Measurements from ENCODE around the gene SAMHD1.

SAMHD1 gene

GRCh38 chr20:36929290-36929689 is 22.2 kb downstream of the SAMHD1 start:
- peaks cover 80% of the 10 kb centered on the region for H3K36me3 ChIP-seq (ENCODE audit: control insufficient read depth, insufficient read depth, low read length, severe bottlenecking)
- H3K9me3 ChIP-seq (ENCODE audit: control insufficient read depth, low read length): no peaks in the 10 kb centered on the region
- DNase-seq (ENCODE audit: low read depth): no peak
- peaks cover 42% of the 10 kb centered on the region for H3K4me1 ChIP-seq (ENCODE audit: control insufficient read depth, insufficient read depth, low read length)
- no peak overlapping the region for H3K4me3 ChIP-seq (ENCODE audit: low read length)
- no peaks in the 10 kb centered on the region for H3K27me3 ChIP-seq (replicated peaks; ENCODE audit: control insufficient read depth, insufficient read depth, low read length)
- peak overlapping the region; percentile 41 for H3K9ac ChIP-seq (ENCODE audit: low read length)

- Histone ChIP-seq H3K4me1 (ENCODE audit: control insufficient read depth, insufficient read depth, low read length) (peaks cover 40% of the 10 kb centered on the region), H3K9me3 (ENCODE audit: control insufficient read depth, low read length) (no peaks in the 10 kb centered on the region), H3K4me3 (ENCODE audit: low read length) (no peak overlapping the region), H3K36me3 (ENCODE audit: control insufficient read depth, insufficient read depth, low read length, severe bottlenecking) (peaks cover 84% of the 10 kb centered on the region), H3K9ac (ENCODE audit: low read length) (peak overlapping the region; percentile 25), H3K27me3 (replicated peaks; ENCODE audit: control insufficient read depth, insufficient read depth, low read length) (no peaks in the 10 kb centered on the region)
- DNase-seq (ENCODE audit: low read depth): no peak
Observed at GRCh38 chr20:36927704-36928103, 23.8 kb downstream of the SAMHD1 start.

- H3K9me3 ChIP-seq (ENCODE audit: control insufficient read depth, low read length): no peaks in the 10 kb centered on the region
- H3K9ac ChIP-seq (ENCODE audit: low read length): no peak overlapping the region
- DNase-seq (ENCODE audit: low read depth): no peak
- no peaks in the 10 kb centered on the region for H3K27me3 ChIP-seq (replicated peaks; ENCODE audit: control insufficient read depth, insufficient read depth, low read length)
- H3K4me3 ChIP-seq (ENCODE audit: low read length): no peak overlapping the region
- H3K4me1 ChIP-seq (ENCODE audit: control insufficient read depth, insufficient read depth, low read length): peaks cover 38% of the 10 kb centered on the region
- H3K36me3 ChIP-seq (ENCODE audit: control insufficient read depth, insufficient read depth, low read length, severe bottlenecking): peaks cover 90% of the 10 kb centered on the region
Observed at GRCh38 chr20:36926653-36927200, 24.8 kb downstream of the SAMHD1 start.

- Histone ChIP-seq H3K9ac (ENCODE audit: low read length) (no peak overlapping the region), H3K27me3 (replicated peaks; ENCODE audit: control insufficient read depth, insufficient read depth, low read length) (no peaks in the 10 kb centered on the region), H3K4me1 (ENCODE audit: control insufficient read depth, insufficient read depth, low read length) (peaks cover 29% of the 10 kb centered on the region), H3K36me3 (ENCODE audit: control insufficient read depth, insufficient read depth, low read length, severe bottlenecking) (peaks cover 88% of the 10 kb centered on the region), H3K4me3 (ENCODE audit: low read length) (no peak overlapping the region), H3K9me3 (ENCODE audit: control insufficient read depth, low read length) (no peaks in the 10 kb centered on the region)
- DNase-seq (ENCODE audit: low read depth): no peak
Observed at GRCh38 chr20:36925234-36925633, 26.3 kb downstream of the SAMHD1 start.

GRCh38 chr20:36924167-36925045 is 27.1 kb downstream of the SAMHD1 start:
- peaks cover 22% of the 10 kb centered on the region for H3K4me1 ChIP-seq (ENCODE audit: control insufficient read depth, insufficient read depth, low read length)
- no peaks in the 10 kb centered on the region for H3K27me3 ChIP-seq (replicated peaks; ENCODE audit: control insufficient read depth, insufficient read depth, low read length)
- peaks cover 85% of the 10 kb centered on the region for H3K36me3 ChIP-seq (ENCODE audit: control insufficient read depth, insufficient read depth, low read length, severe bottlenecking)
- H3K9me3 ChIP-seq (ENCODE audit: control insufficient read depth, low read length): no peaks in the 10 kb centered on the region
- DNase-seq (ENCODE audit: low read depth): no peak
- no peak overlapping the region for H3K9ac ChIP-seq (ENCODE audit: low read length)
- no peak overlapping the region for H3K4me3 ChIP-seq (ENCODE audit: low read length)

GRCh38 chr20:36920334-36920730 is 31.2 kb downstream of the SAMHD1 start:
- no peaks in the 10 kb centered on the region for H3K9me3 ChIP-seq (ENCODE audit: control insufficient read depth, low read length)
- H3K9ac ChIP-seq (ENCODE audit: low read length): peak overlapping the region; percentile 13
- H3K4me3 ChIP-seq (ENCODE audit: low read length): no peak overlapping the region
- no peaks in the 10 kb centered on the region for H3K27me3 ChIP-seq (replicated peaks; ENCODE audit: control insufficient read depth, insufficient read depth, low read length)
- peaks cover 19% of the 10 kb centered on the region for H3K4me1 ChIP-seq (ENCODE audit: control insufficient read depth, insufficient read depth, low read length)
- H3K36me3 ChIP-seq (ENCODE audit: control insufficient read depth, insufficient read depth, low read length, severe bottlenecking): peaks cover 86% of the 10 kb centered on the region
- no peak for DNase-seq (ENCODE audit: low read depth)

- peaks cover 19% of the 10 kb centered on the region for H3K4me1 ChIP-seq (ENCODE audit: control insufficient read depth, insufficient read depth, low read length)
- no peak overlapping the region for H3K4me3 ChIP-seq (ENCODE audit: low read length)
- peaks cover 86% of the 10 kb centered on the region for H3K36me3 ChIP-seq (ENCODE audit: control insufficient read depth, insufficient read depth, low read length, severe bottlenecking)
- H3K27me3 ChIP-seq (replicated peaks; ENCODE audit: control insufficient read depth, insufficient read depth, low read length): no peaks in the 10 kb centered on the region
- no peaks in the 10 kb centered on the region for H3K9me3 ChIP-seq (ENCODE audit: control insufficient read depth, low read length)
- peak; percentile 87 for DNase-seq (ENCODE audit: low read depth)
- H3K9ac ChIP-seq (ENCODE audit: low read length): peak overlapping the region; percentile 13
Observed at GRCh38 chr20:36919715-36920333, 31.7 kb downstream of the SAMHD1 start.

- Histone ChIP-seq H3K27me3 (replicated peaks; ENCODE audit: control insufficient read depth, insufficient read depth, low read length) (no peaks in the 10 kb centered on the region), H3K9ac (ENCODE audit: low read length) (no peak overlapping the region), H3K4me3 (ENCODE audit: low read length) (no peak overlapping the region), H3K9me3 (ENCODE audit: control insufficient read depth, low read length) (no peaks in the 10 kb centered on the region), H3K36me3 (ENCODE audit: control insufficient read depth, insufficient read depth, low read length, severe bottlenecking) (peaks cover 82% of the 10 kb centered on the region), H3K4me1 (ENCODE audit: control insufficient read depth, insufficient read depth, low read length) (peaks cover 9% of the 10 kb centered on the region)
- DNase-seq (ENCODE audit: low read depth): no peak
Observed at GRCh38 chr20:36917943-36918342, 33.6 kb downstream of the SAMHD1 start.

- Histone ChIP-seq H3K27me3 (replicated peaks; ENCODE audit: control insufficient read depth, insufficient read depth, low read length) (no peaks in the 10 kb centered on the region), H3K9me3 (ENCODE audit: control insufficient read depth, low read length) (no peaks in the 10 kb centered on the region), H3K36me3 (ENCODE audit: control insufficient read depth, insufficient read depth, low read length, severe bottlenecking) (peaks cover 82% of the 10 kb centered on the region), H3K4me1 (ENCODE audit: control insufficient read depth, insufficient read depth, low read length) (peaks cover 6% of the 10 kb centered on the region), H3K9ac (ENCODE audit: low read length) (no peak overlapping the region), H3K4me3 (ENCODE audit: low read length) (no peak overlapping the region)
- no peak for DNase-seq (ENCODE audit: low read depth)
Observed at GRCh38 chr20:36917240-36917639, 34.3 kb downstream of the SAMHD1 start.

- Histone ChIP-seq H3K4me1 (ENCODE audit: control insufficient read depth, insufficient read depth, low read length) (peaks cover 3% of the 10 kb centered on the region), H3K9me3 (ENCODE audit: control insufficient read depth, low read length) (no peaks in the 10 kb centered on the region), H3K9ac (ENCODE audit: low read length) (no peak overlapping the region), H3K4me3 (ENCODE audit: low read length) (no peak overlapping the region), H3K27me3 (replicated peaks; ENCODE audit: control insufficient read depth, insufficient read depth, low read length) (no peaks in the 10 kb centered on the region), H3K36me3 (ENCODE audit: control insufficient read depth, insufficient read depth, low read length, severe bottlenecking) (peaks cover 85% of the 10 kb centered on the region)
- no peak for DNase-seq (ENCODE audit: low read depth)
Observed at GRCh38 chr20:36916199-36916598, 35.3 kb downstream of the SAMHD1 start.

GRCh38 chr20:36908603-36909002 is 42.9 kb downstream of the SAMHD1 start:
- no peak overlapping the region for H3K9ac ChIP-seq (ENCODE audit: low read length)
- no peak for DNase-seq (ENCODE audit: low read depth)

More at GRCh38 chr20:36908603-36909002, 42.9 kb downstream of the SAMHD1 start:
- no peaks in the 10 kb centered on the region for H3K9me3 ChIP-seq (ENCODE audit: control insufficient read depth, low read length)
- no peak overlapping the region for H3K4me3 ChIP-seq (ENCODE audit: low read length)
- H3K4me1 ChIP-seq (ENCODE audit: control insufficient read depth, insufficient read depth, low read length): no peaks in the 10 kb centered on the region
- H3K27me3 ChIP-seq (replicated peaks; ENCODE audit: control insufficient read depth, insufficient read depth, low read length): no peaks in the 10 kb centered on the region
- peaks cover 90% of the 10 kb centered on the region for H3K36me3 ChIP-seq (ENCODE audit: control insufficient read depth, insufficient read depth, low read length, severe bottlenecking)

Data from adipocyte (in vitro differentiated cells).